Osteocyte (in vitro differentiated cells): Measurements from ENCODE around the gene ZNRF2. TPM values are rescaled to one million over a fixed set of nuclear protein-coding genes. Genes with fewer than 3 reads are reported as not detected.
A peak's percentile ranks its signal among the peaks of the same experiment; 100 is the strongest.

Source experiments
- DNase-seq: peaks from one replicate; pipeline ENCODE4 v3.0.0; 2021; ENCODE audit warnings: mixed read lengths; ENCODE audit not compliant: unreplicated experiment; ENCODE audit errors: extremely low spot score
- H3K27ac Mint-ChIP-seq: one replicate; pipeline ENCODE4 v1.8.0; 2021; ENCODE audit warnings: mild to moderate bottlenecking, mixed read lengths; ENCODE audit not compliant: unreplicated experiment
- H3K27me3 Mint-ChIP-seq: one replicate; pipeline ENCODE4 v1.8.0; 2021; ENCODE audit warnings: mixed read lengths; ENCODE audit not compliant: unreplicated experiment
- H3K36me3 Mint-ChIP-seq: one replicate; pipeline ENCODE4 v1.8.0; 2021; ENCODE audit warnings: mixed read lengths; ENCODE audit not compliant: unreplicated experiment
- H3K4me1 Mint-ChIP-seq: one replicate; pipeline ENCODE4 v1.8.0; 2021; ENCODE audit warnings: mixed read lengths; ENCODE audit not compliant: unreplicated experiment
- H3K4me3 Mint-ChIP-seq: one replicate; pipeline ENCODE4 v1.8.0; 2021; ENCODE audit warnings: mild to moderate bottlenecking, moderate library complexity, mixed read lengths; ENCODE audit not compliant: unreplicated experiment
- H3K9me3 Mint-ChIP-seq: one replicate; pipeline ENCODE4 v1.8.0; 2021; ENCODE audit warnings: mixed read lengths; ENCODE audit not compliant: unreplicated experiment
- total RNA-seq: library from RNA; stranded (reverse); gene quantifications from 2 replicates; pipeline ENCODE4 v1.2.1, GENCODE V29; 2021
- TF ChIP-seq, protein P1 (sequence below): fragments of 200-600 bp; sonication (generic); IDR thresholded peaks from 2 replicates; pipeline ENCODE4 v1.5.0; 2021; ENCODE audit warnings: antibody characterized with exemption, mild to moderate bottlenecking, moderate library complexity

Gene ZNRF2
- total RNA-seq, 1 donor from 2014 or later, result 6.8 TPM

DNA sequence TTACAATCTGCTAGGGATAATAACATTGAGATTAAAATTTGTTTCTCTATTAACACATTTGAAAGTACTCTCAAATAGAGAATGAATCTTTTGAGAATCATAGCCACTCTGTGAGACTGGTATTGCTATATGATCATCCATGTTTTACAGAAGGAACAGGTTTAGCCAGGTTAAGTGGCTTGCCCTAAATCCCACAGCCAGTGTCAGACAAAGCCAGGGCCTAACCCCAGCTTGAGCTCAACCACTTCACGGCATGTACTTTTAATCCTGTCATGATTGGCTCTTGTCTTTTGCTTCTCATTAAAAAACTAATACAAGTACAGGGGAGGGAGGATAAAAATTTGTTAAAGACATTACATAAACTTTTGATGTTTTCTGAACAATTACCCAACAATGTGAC lies 3.8 kb upstream of the ZNRF2 start:
- TF ChIP-seq, protein P1, sequence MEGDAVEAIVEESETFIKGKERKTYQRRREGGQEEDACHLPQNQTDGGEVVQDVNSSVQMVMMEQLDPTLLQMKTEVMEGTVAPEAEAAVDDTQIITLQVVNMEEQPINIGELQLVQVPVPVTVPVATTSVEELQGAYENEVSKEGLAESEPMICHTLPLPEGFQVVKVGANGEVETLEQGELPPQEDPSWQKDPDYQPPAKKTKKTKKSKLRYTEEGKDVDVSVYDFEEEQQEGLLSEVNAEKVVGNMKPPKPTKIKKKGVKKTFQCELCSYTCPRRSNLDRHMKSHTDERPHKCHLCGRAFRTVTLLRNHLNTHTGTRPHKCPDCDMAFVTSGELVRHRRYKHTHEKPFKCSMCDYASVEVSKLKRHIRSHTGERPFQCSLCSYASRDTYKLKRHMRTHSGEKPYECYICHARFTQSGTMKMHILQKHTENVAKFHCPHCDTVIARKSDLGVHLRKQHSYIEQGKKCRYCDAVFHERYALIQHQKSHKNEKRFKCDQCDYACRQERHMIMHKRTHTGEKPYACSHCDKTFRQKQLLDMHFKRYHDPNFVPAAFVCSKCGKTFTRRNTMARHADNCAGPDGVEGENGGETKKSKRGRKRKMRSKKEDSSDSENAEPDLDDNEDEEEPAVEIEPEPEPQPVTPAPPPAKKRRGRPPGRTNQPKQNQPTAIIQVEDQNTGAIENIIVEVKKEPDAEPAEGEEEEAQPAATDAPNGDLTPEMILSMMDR, result no peak
- no peak overlapping the region for H3K4me3 Mint-ChIP-seq
- H3K27ac Mint-ChIP-seq, result no peak overlapping the region

DNA sequence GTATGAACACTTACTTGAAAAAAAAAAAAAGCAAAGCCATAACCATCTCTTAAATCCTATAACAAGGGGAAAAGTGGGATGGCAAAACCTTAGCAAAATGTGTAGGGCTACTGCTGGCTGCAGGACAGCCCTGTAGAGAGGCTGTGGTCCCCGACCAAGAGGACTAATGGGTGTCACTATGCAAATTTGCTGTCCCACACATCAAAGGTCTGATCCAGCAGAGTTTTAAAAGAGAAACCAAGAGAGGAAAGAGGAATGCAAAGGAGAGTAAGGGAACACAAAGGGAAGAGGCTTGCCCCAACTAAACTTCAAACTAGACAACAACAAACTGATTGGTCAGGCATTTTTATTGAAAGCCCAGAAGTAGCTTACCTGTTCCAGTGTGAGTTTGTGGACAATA lies 3.1 kb upstream of the ZNRF2 start:
- peaks cover 8% of the 10 kb centered on the region for H3K27me3 Mint-ChIP-seq
- TF ChIP-seq, protein P1, result no peak
- peaks cover 7% of the 10 kb centered on the region for H3K4me1 Mint-ChIP-seq
- no peaks in the 10 kb centered on the region for H3K36me3 Mint-ChIP-seq
- H3K9me3 Mint-ChIP-seq, result peaks cover 2% of the 10 kb centered on the region
- H3K4me3 Mint-ChIP-seq, result no peak overlapping the region
- no peak for DNase-seq
- H3K27ac Mint-ChIP-seq, result no peak overlapping the region

More for the DNA sequence above, 3.8 kb upstream of the ZNRF2 start:
- H3K4me1 Mint-ChIP-seq, result peaks cover 3% of the 10 kb centered on the region
- no peak for DNase-seq
- H3K36me3 Mint-ChIP-seq, result no peaks in the 10 kb centered on the region
- peaks cover 8% of the 10 kb centered on the region for H3K27me3 Mint-ChIP-seq
- H3K9me3 Mint-ChIP-seq, result no peaks in the 10 kb centered on the region

DNA sequence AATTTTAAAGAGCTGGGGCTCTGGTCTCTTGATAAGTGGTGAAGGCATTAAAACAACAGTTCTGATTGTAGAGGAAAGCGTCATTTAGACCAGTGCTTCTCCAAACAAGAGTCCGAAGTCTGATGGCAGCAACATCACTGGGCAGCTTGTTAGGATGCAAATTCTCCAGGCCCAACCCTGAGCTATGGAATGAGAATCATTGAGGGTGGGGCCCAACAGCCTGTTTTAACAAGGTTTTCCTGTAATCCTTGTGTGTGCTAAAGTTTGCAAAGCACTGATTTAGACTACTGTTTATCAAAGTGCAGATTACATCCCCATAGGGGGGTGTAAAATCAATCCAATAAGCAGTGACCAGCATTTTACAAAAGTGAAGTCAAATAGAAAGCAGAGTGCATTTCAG lies 2.6 kb upstream of the ZNRF2 start:
- Mint-ChIP-seq H3K9me3 (peaks cover 4% of the 10 kb centered on the region), H3K27ac (no peak overlapping the region), H3K36me3 (no peaks in the 10 kb centered on the region), H3K27me3 (peaks cover 8% of the 10 kb centered on the region), H3K4me3 (no peak overlapping the region), H3K4me1 (peaks cover 12% of the 10 kb centered on the region)
- TF ChIP-seq, protein P1, result no peak
- DNase-seq, result no peak

DNA sequence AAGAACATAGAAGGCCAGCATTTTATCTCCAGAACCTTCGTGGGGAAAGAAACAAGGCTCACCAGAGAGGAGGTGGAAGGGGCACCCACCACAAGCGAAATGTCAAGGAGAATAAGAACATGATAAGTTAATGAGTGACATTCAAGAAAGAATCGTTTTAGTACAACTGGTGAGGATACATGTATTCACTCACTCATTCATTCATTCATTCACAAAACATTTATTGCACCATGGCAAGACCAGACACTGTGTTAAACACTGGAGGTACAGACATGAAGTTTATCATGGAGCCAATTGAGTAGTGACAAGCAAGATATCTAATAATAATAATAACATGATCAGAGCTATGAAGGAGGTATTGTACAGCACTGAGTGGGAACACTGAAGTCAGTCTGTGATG lies 1.7 kb upstream of the ZNRF2 start:
- no peak for DNase-seq
- Mint-ChIP-seq H3K9me3 (peaks cover 4% of the 10 kb centered on the region), H3K36me3 (no peaks in the 10 kb centered on the region), H3K4me1 (peaks cover 18% of the 10 kb centered on the region), H3K27ac (peak overlapping the region; percentile 90), H3K27me3 (peaks cover 8% of the 10 kb centered on the region), H3K4me3 (no peak overlapping the region)
- TF ChIP-seq, protein P1, result no peak

DNA sequence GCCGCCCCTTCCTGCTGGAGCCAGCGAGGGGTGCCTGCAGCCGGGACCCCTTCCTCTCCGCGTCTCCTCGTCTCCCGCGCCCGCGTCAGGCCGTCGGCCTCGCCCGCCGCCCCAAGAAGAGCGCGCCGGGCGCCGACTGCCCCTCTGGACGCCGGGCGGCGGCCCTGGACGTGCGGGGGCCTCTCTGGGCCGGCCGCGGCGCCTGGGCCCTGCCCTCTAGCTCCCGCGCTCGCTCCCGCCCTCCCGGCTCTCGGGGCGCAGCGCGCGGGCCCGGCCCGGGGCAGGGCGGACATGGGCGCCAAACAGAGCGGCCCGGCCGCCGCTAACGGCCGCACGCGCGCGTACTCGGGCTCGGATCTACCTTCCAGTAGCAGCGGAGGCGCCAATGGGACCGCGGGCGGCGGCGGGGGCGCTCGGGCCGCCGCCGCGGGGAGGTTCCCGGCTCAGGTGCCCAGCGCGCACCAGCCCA lies 704 bp downstream of the ZNRF2 start:
- Mint-ChIP-seq H3K9me3 (peaks cover 4% of the 10 kb centered on the region), H3K27me3 (no peaks in the 10 kb centered on the region), H3K36me3 (no peaks in the 10 kb centered on the region), H3K4me3 (peak overlapping the region; percentile 77), H3K4me1 (peaks cover 19% of the 10 kb centered on the region), H3K27ac (no peak overlapping the region)
- TF ChIP-seq, protein P1, result no peak
- DNase-seq, result no peak
